Activated B cell treated with CpG ODN at 0.5 μM for 24 hours (primary cell): ENCODE data around the gene KCNMA1. TPM values are rescaled to one million over a fixed set of nuclear protein-coding genes. Genes with fewer than 3 reads are reported as not detected.

ENCODE experiments used
- ATAC-seq: fragments of 200-7000 bp; cut with Tn5 transposase; one replicate; pipeline ENCODE4 v1.10.0; 2021; ENCODE audit warnings: low read depth, mild to moderate bottlenecking, moderate library complexity
- CTCF ChIA-PET: fragments of 350-600 bp; sonication (Branson Sonifier 250); formaldehyde crosslinking; loops from one replicate; lab custom pipeline; 2021; ENCODE audit warnings: antibody characterized with exemption; lab: Charles Lee
- POLR2A ChIA-PET: fragments of 350-600 bp; sonication (Branson Sonifier 250); formaldehyde crosslinking; loops from one replicate; lab custom pipeline; 2021; ENCODE audit warnings: antibody characterized with exemption; lab: Charles Lee
- DNase-seq: peaks from one replicate; pipeline ENCODE4 v3.0.0; 2022
- H3K27ac Mint-ChIP-seq: one replicate; pipeline ENCODE4 v1.8.0; 2020; ENCODE audit warnings: mixed read lengths
- H3K27me3 Mint-ChIP-seq: one replicate; pipeline ENCODE4 v1.8.0; 2021; ENCODE audit warnings: mixed read lengths
- H3K36me3 Mint-ChIP-seq: one replicate; pipeline ENCODE4 v1.8.0; 2021; ENCODE audit warnings: low read depth, mixed read lengths
- H3K4me1 Mint-ChIP-seq: one replicate; pipeline ENCODE4 v1.8.0; 2021; ENCODE audit warnings: mixed read lengths
- H3K4me3 Mint-ChIP-seq: one replicate; pipeline ENCODE4 v1.8.0; 2020; ENCODE audit warnings: mild to moderate bottlenecking, mixed read lengths
- H3K9me3 Mint-ChIP-seq: one replicate; pipeline ENCODE4 v1.8.0; 2020; ENCODE audit warnings: mixed read lengths
- CTCF ChIP-seq: fragments of 200-600 bp; IDR thresholded peaks from one replicate; pipeline ENCODE4 v1.8.0; 2022; ENCODE audit warnings: antibody characterized with exemption, mild to moderate bottlenecking
- intact Hi-C: fragments of 100-400 bp; cut with micrococcal nuclease; formaldehyde crosslinking; loops from one replicate; pipeline ENCODE4 v1.15.1; 2024
- total RNA-seq: library from RNA; stranded (reverse); gene quantifications from 2 replicates; pipeline ENCODE4 v1.2.3, GENCODE V29; 2022

The KCNMA1 gene
- total RNA-seq, 1 donor from 2014 or later = 3.7 TPM

GRCh38 chr10:77233466-77233865, 404.1 kb downstream of the KCNMA1 start:
- DNase-seq = no peak
- Mint-ChIP-seq H3K9me3 (no peaks in the 10 kb centered on the region), H3K36me3 (no peaks in the 10 kb centered on the region), H3K27ac (no peak overlapping the region), H3K27me3 (no peaks in the 10 kb centered on the region), H3K4me3 (no peak overlapping the region), H3K4me1 (no peaks in the 10 kb centered on the region)
- ChIA-PET CTCF (no interaction called here), POLR2A (no interaction called here)
- ATAC-seq = no peak
- intact Hi-C loops = no loop called here
- no peak for TF ChIP-seq CTCF

DNA sequence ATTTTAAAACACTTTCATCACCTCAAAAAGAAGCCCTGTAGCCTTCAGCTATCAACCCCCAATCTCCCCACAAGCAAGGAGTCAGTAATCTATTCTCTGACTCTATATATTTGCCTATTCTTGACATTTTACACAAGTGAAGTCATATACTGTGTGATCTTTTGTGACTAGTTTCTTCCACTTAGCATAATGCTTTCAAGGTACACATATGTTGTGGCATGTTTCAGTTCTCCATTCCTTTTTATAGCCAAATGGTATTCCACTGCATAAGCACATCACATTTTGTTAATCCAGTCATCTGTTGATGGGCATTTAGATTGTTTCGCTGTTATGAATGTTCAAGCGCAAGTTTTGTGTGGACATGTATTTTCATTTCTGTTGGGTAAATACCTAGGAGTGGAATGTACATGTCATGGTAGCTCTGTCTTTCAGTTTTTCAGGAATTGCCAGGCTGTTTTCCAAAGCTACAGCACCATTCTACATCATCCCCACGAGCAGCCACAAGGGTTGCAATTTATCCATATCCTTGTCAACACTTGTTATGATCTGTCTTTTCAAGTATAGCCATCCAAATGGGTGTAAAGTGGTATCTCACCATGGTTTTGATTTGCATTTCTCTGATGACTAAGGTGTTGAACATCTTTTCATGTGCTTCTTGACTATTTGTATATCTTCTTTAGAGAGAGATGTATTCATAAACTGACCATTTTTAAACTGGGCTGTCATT, 405.6 kb downstream of the KCNMA1 start:
- no peak overlapping the region for H3K27ac Mint-ChIP-seq

DNA sequence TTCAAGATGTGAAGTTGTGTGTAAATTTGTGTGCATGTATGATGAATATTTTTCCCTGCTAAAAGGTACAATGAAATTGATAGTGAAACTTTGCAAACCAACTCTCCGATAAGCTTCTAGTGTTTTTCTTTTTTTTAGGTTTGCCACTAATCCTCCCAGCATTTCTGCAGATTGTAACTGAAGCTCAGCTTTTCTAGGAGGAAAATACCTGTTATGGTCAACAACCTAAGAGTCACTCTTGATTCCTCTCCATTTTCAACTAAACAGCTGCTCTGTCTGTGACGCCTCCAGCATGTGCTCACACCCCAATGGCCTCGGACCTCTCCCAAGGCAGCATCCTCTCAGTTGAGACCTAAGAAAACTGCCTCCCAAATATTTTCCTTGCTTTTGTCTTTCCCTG, 406.2 kb downstream of the KCNMA1 start:
- Mint-ChIP-seq H3K4me3 (no peak overlapping the region), H3K27me3 (no peaks in the 10 kb centered on the region), H3K36me3 (no peaks in the 10 kb centered on the region), H3K9me3 (no peaks in the 10 kb centered on the region), H3K4me1 (no peaks in the 10 kb centered on the region), H3K27ac (no peak overlapping the region)
- DNase-seq = no peak
- ChIA-PET POLR2A (no interaction called here), CTCF (no interaction called here)
- intact Hi-C loops = no loop called here
- TF ChIP-seq CTCF = no peak
- no peak for ATAC-seq

More for the DNA sequence above, 405.6 kb downstream of the KCNMA1 start:
- Mint-ChIP-seq H3K9me3 (no peaks in the 10 kb centered on the region), H3K4me3 (no peak overlapping the region), H3K36me3 (no peaks in the 10 kb centered on the region), H3K4me1 (no peaks in the 10 kb centered on the region), H3K27me3 (no peaks in the 10 kb centered on the region)
- ATAC-seq (no peak), DNase-seq (no peak)
- TF ChIP-seq CTCF = no peak
- ChIA-PET CTCF (no interaction called here), POLR2A (no interaction called here)
- intact Hi-C loops = no loop called here

- TF ChIP-seq CTCF = no peak
- Mint-ChIP-seq H3K36me3 (no peaks in the 10 kb centered on the region), H3K4me1 (peaks cover 4% of the 10 kb centered on the region), H3K27ac (no peak overlapping the region), H3K4me3 (no peak overlapping the region), H3K9me3 (no peaks in the 10 kb centered on the region), H3K27me3 (no peaks in the 10 kb centered on the region)
- intact Hi-C loops = no loop called here
- ChIA-PET POLR2A (no interaction called here), CTCF (no interaction called here)
- ATAC-seq (no peak), DNase-seq (no peak)
These were observed 407.4 kb downstream of the KCNMA1 start for GRCh38 chr10:77230194-77230593.

- no peak for TF ChIP-seq CTCF
- H3K4me3 Mint-ChIP-seq = no peak overlapping the region
- ATAC-seq = no peak
- H3K27me3 Mint-ChIP-seq = no peaks in the 10 kb centered on the region
- H3K36me3 Mint-ChIP-seq = no peaks in the 10 kb centered on the region
- ChIA-PET CTCF (no interaction called here), POLR2A (no interaction called here)
- intact Hi-C loops = no loop called here
- no peak for DNase-seq
- no peaks in the 10 kb centered on the region for H3K9me3 Mint-ChIP-seq
- no peak overlapping the region for H3K27ac Mint-ChIP-seq
- peaks cover 4% of the 10 kb centered on the region for H3K4me1 Mint-ChIP-seq
These were observed 407.9 kb downstream of the KCNMA1 start for GRCh38 chr10:77229704-77230103.
